T-helper 2 cell (primary cell): ENCODE results near the gene PACSIN2.
"Not testable (repeated sequence)": the region's sequence is repeated elsewhere in the genome, so short reads cannot be mapped to it uniquely, and the experiment has no call there.

Source experiments
- DNase-seq, 5 experiments: peaks; one replicate each; pipeline versions ENCODE4 v3.0.0 to v3.0.0-alpha.2; 2012 to 2022

The PACSIN2 gene

DNA sequence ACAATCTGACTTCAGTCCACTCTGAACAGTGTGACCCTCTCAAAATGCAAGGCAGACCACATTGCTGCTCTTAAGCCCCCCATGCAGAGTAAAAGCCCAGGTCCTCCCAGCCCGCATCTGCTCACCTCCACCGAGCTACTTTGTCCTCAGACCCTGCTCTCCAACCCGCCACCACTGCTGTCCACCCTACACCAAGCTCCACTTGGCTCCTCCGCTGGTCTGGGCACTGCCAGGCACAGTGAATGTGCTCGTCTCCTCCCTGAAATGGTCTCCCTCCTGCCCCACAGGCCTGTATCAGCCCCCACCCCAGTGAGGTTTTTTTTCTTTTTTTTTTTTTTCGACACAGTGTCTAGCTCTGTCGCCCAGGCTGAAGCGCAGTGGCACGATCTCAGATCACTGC, 90.5 kb downstream of the PACSIN2 start:
- DNase-seq: no peak

DNA sequence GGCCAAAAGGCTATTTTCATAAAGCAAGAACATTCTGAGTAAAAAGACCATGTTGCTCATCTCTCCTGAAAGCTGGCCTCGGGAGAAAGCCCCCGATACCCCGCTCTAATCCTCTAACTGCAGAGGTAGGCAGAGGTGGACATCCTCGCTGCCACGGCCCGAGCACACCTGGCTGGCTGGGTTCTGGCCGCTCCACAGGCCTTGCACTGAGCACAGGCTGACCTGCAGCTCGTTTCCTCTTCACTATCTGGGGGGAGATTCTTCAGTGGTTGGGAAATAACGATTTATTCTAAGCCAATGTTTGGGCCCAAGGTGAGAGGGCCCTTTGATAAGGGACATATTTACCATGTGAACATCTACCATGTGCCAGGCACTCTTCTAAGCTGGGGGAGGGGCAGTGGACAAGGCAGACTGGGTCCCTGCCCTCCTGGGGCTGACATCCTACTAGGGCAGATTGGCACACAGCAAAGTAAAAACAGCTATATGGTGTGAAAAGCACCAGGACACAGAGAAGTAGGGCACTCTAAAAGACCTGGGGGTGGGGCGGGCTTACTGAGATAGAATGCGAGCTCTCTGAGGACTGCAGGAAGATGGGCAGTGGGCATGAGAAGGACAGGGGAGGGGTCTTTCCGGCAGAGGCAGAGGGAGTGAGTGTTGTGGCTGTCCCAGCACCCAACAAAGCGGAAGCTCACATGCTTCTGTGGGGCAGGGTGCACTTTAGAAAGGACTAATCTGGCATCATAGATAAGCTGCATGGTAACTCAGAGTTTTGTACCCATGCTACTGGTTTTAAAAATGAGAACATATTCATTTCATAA, 92.4 kb downstream of the PACSIN2 start:
- peak in 1 of 5 experiments; percentile 4 for DNase-seq

DNA sequence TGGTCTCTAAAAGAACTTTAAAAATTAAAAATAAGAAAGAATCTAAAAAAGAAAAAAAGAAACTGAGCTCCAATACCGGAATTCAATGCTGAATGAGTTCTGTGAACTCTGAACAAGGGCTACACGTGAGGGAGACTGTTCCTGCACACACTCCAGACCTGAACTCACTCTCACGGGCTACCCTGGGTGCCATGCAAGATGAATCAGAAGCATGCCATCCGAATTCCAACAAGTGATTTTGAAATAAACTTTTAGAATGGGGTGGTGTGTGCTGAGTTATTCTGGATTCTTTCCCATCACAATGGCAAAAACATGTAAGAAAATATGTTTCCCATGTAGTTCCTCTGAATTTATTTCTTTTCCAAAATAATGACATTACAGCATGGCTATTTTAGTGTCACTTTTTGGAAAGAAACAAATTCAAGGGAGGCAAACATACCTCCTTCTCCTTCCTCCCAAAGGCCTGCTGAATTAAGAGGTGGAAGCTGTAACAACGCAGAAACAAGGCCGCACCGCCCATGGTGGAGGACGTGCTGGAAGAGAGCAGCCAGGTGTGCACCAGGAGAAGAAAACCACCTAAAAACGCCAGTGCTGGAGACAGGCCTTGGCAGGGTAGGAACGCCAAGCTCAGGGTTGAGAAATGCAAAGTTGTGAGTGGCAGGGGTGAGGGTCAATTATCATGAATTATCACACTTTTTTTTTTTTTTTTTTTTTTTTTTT, 94.7 kb downstream of the PACSIN2 start:
- no peak for DNase-seq

DNA sequence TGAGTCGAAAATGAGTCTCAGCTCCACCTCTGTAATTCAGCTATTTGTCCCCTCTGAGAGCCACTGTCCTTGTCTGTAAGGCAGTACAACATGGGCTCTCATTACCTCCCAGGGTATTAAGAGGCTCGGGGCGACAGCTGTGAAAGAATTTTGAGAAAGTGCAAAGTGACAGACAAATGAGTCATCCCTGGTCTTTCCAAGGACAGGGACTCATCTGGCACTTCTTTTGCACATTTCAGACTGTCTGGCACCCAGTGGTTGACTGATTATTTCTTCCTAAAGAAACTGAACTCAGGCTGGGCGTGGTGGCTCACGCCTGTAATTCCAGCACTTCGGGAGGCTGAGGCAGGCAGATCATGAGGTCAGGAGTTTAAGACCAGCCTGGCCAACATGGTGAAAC, 95.8 kb downstream of the PACSIN2 start:
- DNase-seq: no peak

DNA sequence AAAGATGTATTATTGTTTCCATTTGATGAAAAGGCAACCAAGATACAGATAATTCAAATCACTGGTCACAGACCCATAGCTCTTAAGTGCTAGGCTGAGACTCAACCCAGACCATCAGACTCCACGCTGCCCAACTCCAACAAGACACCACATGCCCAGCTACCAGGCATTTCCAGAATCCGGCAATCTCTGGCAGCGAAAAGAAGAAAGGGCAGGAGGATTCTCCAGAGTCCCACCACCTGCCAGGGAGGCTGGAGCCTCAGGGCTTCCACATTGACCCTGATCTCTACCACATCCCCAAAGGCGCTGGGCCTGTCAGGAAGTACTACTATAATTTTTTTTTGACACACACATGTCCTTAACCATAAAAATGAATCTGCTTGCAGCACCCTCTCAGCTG, 96.4 kb downstream of the PACSIN2 start:
- DNase-seq: no peak

DNA sequence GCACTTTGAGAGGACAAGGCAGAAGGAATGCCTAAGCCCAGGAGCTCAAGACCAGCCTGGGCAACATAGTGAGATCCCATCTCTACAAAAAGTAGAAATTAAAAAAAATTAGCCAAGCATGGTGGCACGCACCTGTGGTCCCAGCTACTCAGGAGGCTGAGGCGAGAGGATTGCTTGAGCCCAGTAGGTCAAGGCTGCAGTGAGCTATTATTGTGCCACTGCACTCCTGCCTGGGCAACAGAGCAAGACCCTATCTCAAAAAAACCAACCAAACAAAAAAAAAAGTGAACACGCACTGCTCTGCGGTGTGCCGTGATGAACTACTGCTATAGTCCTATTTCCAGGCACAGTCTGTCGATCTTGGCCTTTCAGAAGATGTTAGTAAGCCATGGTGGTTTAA, 97.6 kb downstream of the PACSIN2 start:
- DNase-seq: not testable (repeated sequence)

DNA sequence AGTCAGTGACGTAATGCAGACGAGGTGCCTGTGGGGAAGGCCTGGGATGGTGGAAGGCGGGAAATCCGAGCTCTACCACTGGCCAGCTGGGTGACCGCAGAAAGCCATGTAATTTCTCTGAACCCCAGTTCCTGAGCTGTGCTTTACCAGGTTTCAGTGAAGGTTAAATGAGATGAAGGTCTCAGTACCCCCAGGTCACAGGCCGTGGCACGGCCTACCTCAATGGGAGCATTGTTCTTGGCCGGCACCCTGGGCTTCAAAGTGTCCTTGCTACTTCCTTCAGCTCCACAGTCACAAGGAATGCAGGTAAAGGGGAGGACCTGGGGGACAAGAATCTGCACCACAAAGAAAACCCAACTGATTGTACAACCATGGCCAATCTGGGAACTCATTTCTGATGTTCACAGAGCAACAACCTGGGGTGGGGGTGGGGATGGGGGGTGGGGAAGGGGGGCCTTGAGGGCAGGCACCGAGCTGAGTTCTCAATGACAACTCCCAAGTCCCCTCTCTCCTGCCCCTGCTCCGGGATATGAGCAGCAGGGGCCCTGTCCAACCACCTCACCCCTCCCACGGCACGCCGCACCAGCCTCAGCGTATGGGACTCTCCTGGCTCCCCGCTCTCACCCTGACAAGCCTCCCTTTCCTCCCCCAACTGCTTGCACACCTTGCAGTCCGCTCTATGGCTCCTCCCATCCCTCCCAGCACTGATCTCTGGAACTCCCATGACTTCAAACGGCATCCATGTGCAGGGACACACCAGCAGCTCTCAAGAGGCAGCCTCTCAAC, 98.8 kb downstream of the PACSIN2 start:
- DNase-seq: no peak

DNA sequence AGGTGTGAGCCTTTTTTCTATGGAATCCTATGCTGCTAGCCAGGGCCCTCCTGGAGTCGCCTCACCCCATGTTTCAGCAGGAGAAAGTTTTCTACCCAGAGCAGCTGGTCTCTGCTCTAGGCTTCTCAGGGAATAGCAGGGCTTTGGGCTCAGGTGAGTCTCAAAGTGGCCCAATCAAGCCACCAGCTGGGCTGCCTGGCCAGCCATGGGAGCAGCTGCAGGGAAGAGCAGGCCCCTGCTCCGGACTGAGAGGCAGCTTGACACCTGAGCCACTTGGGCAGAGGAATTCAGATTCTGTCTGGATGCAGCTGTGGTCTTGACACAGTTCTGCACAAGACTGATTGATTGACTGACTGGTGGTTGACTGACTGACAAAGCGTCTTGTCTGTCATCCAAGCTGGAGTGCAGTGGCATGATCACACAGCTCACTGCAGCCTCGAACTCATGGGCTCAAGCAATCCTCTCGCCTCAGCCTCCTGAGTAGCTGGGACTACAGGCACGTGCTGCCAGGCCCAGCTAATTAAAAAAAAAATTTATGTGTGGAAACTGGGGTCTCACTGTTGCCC, 100.4 kb downstream of the PACSIN2 start:
- no peak for DNase-seq

DNA sequence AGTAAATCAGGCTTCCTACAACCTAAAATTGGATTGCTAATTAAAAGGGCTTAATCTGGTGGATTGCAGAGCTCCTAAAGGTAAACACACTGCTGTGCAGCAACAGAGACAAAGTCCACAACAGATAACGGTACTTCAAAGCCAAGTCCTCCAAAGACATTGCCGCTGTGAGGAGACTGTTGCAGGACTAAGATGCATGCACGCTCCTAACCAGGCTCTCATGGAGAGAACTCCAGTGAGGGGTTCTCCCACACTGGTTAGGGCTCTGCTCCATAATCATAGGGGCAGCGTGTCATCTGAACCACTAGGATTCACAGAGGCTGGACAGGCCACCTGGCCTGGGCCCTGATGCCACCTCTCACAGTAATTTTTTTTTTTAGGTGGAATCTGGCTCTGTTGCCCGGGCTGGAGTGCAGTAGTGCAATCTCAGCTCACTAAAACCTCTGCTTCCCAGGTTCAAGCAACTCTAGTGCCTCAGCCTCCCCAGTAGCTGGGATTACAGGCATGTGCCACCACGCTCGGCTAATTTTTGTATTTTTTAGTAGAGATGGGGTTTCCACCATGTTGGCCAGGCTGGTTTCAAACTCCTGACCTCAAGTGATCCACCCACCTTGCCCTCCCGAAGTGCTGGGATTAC, 101.0 kb downstream of the PACSIN2 start:
- no peak for DNase-seq

DNA sequence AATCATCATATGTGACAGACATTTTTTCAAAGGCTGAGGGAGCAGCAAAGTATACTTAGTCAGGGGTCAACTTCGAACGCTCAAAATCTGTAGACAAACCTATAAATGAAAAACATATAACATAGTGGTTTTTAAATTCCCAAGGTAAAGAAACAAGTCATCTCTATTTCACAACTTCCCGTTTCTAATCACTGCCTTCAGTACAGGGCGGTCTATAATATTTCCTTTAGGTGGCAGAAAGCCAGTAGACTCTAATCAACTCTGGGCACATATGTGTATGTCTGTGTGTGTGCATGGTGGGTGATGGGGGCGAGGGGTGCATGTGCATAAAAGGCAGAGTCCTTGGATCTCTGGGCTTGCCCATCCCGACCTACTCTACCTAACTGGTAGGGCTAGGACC, 102.9 kb downstream of the PACSIN2 start:
- no peak for DNase-seq

DNA sequence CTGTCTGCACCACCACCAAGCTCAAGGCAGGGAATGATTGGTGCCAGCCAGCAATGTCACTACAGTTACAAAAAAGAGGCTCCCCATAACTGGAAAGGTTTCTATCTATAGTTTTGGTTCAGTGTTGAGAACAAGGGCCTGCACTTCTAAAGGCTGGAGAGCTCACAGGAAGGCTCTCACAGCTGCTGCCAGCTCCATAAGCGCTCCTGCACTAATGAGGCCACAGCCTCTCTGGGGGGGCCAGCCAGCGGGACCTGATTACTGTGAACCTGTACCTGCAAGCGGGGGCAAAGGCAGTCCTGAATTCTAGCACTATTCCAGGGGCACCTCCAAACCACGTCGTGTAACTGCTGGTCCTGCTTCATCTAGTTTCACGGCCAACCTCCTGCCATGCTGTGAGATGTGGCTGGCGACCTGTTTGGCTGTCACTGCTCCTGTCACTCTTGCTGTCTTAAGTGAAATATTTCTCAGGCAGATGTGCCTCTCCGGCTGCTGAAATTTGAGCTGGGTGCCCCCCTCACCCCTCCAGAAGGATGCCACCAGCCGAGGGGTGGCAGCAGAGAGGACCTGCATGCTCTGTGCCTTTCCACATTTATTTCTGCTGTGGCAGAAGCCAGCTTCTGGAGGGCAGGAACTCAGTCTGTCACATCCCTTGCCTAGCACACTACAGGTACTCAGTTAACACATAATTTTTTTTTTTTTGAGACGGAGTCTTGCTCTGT, 104.6 kb downstream of the PACSIN2 start:
- DNase-seq: no peak

DNA sequence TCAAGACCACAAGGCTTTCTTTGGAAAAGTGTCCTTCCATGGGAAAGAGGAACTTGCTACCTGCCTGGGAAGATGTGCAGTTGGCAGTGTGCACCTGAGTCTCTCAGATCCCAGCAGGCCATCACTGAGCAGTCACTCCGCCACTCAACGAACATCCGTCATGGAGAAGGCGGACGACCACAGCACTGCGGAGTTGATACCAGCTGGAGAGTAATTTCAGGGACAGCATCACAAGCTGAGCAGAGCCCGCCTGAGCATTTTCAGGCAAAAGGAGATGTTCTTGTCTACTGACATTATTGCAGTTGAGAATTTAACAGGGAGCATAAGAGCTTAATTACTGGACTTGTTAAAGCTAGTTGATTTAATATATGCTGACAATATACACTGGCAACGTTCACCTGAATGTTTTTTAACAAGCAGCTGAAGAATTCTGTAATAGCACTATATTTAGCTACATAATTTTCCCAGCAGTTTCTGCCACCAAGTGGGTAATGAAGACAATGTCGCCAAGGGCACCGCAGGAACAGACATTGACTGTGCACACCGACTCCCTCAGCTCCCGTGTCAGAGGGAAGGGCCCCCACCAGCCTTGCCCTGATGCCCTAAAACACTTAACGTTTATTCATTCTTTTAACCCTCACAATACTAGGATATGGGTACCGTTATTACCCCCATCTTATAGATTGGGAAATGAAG, 105.4 kb downstream of the PACSIN2 start:
- DNase-seq: no peak

DNA sequence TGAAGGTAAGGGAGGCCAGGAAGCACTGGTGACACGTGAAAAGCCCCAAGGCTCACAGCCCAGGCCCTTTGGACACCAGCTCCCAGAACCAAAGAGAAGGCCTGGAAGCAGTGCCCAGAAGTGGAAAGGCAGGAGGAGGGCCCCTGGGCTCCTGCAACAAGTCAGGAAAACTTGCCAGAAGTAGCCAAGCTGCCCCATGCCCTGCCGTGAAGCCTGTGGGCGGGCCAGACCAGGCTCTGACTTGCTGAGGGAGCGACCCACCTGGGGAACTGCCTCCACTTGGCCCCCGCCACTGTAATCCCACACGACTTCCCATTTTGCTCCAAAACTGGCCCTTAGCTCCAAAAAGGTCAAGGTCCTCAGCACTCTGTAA, 106.6 kb downstream of the PACSIN2 start:
- no peak for DNase-seq

DNA sequence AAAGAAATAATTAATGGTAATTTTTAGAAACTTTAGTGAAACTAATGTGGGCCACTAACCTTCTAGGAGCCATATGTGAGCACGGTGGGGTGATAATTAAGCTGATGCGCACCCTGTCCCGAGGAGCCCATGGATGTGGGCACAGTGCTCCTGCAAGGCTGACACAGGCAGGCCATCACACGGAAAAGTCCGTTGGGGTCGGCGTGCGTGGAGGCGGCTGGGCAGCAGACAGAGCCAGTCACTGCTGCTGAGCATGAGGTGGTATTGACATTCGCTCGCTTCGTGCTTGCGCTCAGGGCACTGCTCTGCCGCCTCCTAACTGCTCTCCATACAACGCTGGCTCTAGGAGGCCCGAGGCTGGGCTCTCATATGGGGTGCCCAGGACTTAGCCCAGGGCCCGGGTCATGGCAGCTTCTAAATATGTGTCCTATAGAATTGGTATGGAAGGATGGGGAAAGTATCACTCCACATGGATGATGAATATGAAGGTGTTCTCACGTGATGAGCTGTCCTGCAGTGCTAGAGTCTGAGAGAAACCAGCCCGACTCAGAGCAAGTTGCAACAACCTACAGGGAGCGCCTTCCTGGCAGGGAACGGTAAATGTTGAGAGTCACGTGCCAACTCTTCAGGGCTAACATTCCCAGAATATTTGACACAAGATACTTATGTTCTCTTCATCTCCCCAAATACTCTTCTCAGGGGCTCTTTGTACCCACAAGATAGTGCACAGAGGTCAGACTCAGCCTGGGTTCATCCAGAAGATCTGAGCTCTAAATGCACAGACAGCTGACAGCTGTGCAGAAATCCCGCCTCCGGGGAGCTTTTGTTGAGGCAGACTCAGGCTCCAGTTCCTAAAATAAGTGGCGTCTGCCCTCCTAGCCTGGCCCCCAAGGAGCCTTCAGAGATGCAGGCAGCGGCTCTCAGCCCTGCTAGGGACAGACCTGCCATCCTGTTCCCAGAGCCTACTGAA, 107.3 kb downstream of the PACSIN2 start:
- no peak for DNase-seq

DNA sequence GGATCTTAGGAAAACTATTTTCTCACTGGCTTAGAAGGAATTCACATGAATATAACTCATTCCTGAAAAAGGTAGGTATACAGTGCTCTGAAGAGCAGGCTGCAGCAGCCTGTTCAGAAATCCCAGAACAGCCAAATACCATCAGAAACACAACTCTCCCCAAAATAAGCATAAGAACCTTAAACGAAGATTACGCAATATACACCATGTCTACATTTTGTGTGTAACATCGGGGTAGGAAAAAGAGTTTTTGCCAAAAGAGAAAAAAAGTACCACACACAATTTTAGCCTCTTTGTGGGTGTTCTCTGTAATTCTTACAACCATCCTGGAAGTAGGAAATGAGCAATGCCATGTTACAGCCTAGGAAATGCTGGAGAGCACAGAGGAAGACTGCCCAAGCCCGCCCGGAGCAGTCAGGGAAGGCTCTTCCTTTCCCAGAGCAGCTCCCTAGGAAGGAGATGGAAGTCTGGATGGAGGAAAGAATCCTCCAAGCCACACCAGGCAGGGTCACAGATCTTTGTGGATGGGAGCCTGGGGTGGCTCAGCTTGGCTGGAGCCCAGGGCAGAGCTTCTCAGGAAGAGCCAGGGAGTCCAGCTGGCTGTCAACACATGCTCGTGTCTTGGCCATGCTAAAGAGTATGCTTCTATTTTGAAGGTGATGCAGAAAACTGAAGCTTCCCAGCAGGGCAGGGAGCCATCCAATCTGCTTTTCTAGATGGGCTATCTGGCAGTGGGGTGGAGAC, 108.2 kb downstream of the PACSIN2 start:
- DNase-seq: no peak

DNA sequence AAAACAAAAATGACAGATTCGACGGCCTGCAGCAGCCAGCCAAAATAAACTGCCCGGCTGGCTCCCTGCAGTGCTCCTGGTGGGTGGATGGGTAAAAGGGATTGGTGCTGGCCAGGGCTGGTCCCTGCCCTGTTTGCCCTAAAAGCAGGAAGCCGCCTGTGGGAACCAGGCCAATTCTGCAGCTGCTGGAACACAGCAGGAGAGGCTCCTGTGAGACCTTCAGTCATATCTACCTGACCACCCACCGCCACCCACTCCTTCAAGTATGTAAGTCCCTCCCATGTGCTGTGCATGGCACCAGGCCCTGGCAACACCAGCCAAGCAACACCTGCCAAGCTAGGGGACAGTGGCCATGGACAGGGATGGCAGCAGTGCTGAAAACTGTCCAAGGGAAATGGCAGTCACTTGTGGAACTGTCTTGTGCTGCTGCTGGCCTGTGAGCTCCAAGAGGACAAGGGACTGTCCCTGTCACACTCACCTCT, 109.2 kb downstream of the PACSIN2 start:
- no peak for DNase-seq

DNA sequence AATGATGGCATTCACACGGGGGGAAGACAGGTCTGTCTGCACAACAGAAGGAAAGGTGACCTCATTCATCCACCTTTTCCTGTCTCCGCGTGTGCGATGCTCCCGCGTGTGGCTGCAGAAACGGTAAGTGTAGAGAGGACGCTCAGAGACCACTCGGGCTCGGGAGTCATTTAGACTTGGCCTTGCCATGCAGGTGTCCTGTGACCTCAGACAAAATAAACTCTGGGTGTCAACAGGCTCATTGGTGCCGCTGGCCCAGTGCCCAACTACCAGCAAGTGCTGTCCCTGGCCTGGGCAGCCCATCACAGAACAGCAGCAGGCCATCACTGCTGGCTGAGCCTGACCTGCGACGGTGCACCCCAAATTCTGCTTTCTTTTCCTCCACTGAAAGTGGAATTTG, 109.7 kb downstream of the PACSIN2 start:
- no peak for DNase-seq

DNA sequence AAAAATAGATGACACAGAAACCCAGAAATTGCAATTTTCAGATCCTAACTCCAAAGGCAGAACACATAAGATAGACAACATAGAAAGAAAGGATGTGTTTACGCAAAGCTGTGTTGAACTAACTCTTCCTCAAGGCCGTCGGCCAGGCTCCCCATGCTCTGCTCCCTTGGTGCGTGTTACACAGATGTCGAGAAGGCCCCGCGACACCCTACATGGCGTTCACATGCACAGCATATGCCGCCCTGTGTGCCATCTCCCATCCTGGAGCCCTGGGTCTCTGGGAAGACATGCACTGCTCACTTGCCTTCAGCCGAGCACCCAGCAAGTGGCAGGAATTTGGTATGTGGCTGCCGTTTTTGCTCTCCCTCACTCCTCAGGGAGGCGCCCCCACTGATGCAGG, 110.9 kb downstream of the PACSIN2 start:
- DNase-seq: no peak

DNA sequence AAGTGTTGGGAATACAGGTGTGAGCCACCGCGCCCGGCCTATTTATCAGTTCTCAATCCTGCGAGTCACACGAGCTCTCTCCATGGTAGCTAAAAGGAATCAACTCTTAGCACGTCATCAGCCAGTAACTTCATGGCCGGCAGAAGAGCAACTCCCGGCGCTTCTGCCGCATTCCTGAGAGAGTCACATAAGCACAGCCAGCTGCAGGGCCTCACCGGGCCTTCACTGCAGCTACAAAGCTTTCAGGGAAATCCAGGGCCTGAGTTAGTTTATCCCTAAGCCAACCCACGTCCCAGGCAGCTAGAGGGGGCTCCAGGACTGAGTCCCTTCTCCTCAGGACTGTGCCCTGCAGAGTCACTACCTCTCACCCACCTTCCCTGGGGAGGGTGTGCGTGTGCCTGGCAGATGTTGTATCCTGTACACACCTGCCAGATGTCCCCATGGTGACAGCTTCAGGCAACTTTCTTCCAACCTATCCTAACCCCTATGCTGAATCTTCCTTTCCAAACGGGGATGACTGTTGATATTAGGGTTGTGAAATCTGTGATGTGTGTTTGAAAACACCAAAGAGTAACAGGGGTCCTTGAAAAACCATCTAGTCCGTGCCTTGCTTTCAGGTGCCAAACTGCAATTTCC, 112.0 kb downstream of the PACSIN2 start:
- DNase-seq: no peak
